IPS DF 4.7 (cell line): Measurements from ENCODE around the gene E2F2.
"Not testable (repeated sequence)": the region's sequence is repeated elsewhere in the genome, so short reads cannot be mapped to it uniquely, and the experiment has no call there.

Experiments
- DNase-seq: peaks from one replicate; pipeline ENCODE4 v3.0.0-alpha.2; 2013; ENCODE audit warnings: low spot score; ENCODE audit errors: extremely low read depth

Gene E2F2

GRCh38 chr1:23546897-23547584 is 16.0 kb upstream of the E2F2 start:
- DNase-seq: no peak

- no peak for DNase-seq
These were observed 14.8 kb upstream of the E2F2 start for GRCh38 chr1:23545851-23546250.

- no peak for DNase-seq
These were observed 13.7 kb upstream of the E2F2 start for GRCh38 chr1:23544444-23545389.

GRCh38 chr1:23543707-23544443 is 12.8 kb upstream of the E2F2 start:
- no peak for DNase-seq

GRCh38 chr1:23542940-23543339 is 11.9 kb upstream of the E2F2 start:
- not testable (repeated sequence) for DNase-seq

GRCh38 chr1:23539698-23540266 is 8.7 kb upstream of the E2F2 start:
- no peak for DNase-seq

- DNase-seq: no peak
These were observed 6.4 kb upstream of the E2F2 start for GRCh38 chr1:23537296-23537973.

GRCh38 chr1:23533246-23534023 is 2.4 kb upstream of the E2F2 start:
- no peak for DNase-seq

GRCh38 chr1:23531562-23532094 is 595 bp upstream of the E2F2 start:
- DNase-seq: no peak

- DNase-seq: no peak
These were observed 816 bp downstream of the E2F2 start for GRCh38 chr1:23530087-23530746.

- no peak for DNase-seq
These were observed 1.6 kb downstream of the E2F2 start for GRCh38 chr1:23529146-23530086.

GRCh38 chr1:23528250-23528978 is 2.6 kb downstream of the E2F2 start:
- no peak for DNase-seq

GRCh38 chr1:23527900-23528249 is 3.2 kb downstream of the E2F2 start:
- DNase-seq: no peak

- DNase-seq: no peak
These were observed 3.7 kb downstream of the E2F2 start for GRCh38 chr1:23527366-23527765.

- no peak for DNase-seq
These were observed 4.5 kb downstream of the E2F2 start for GRCh38 chr1:23526329-23527041.

- DNase-seq: no peak
These were observed 5.3 kb downstream of the E2F2 start for GRCh38 chr1:23525558-23526250.
